Pancreas (tissue), 10 donors: Measurements from ENCODE around the gene MAMLD1. TPM values are rescaled to one million over a fixed set of nuclear protein-coding genes. Genes with fewer than 3 reads are reported as not detected.

Experiments
- ATAC-seq, 4 donors: fragments of 200-7000 bp; cut with Tn5 transposase; one replicate each; pipeline versions ENCODE4 v1.8.0 to v1.9.1; 2020; ENCODE audit warnings: mild to moderate bottlenecking in 4 of 4, moderate library complexity in 4 of 4
- DNase-seq, 6 donors: peaks; one replicate each; pipeline ENCODE4 v3.0.0-alpha.2; 2020
- FAIRE-seq: peaks from 2 replicates; lab custom pipeline; 2012; peaks lifted over from hg19 to GRCh38; lab: Jason Lieb, UNC
- H3K27ac ChIP-seq, 4 donors: fragments of 200-600 bp; sonication (generic); 1 replicate in 3 of 4; 2 replicates in 1 of 4; pipeline versions ENCODE4 v1.5.0 to v1.8.0; 2020
- H3K27me3 ChIP-seq, 4 donors: fragments of 200-600 bp; one replicate each; pipeline ENCODE4 v1.8.0; 2021
- H3K36me3 ChIP-seq, 3 donors: fragments of 200-600 bp; sonication (generic) in 1 of 3; one replicate each; pipeline versions ENCODE4 v1.5.0 to v1.8.0; 2020 to 2021
- H3K4me1 ChIP-seq, 3 donors: fragments of 200-600 bp; one replicate each; pipeline ENCODE4 v1.8.0; 2021
- H3K4me3 ChIP-seq, 4 donors: fragments of 200-600 bp; sonication (generic) in 2 of 4; one replicate each; pipeline versions ENCODE4 v1.5.0 to v1.8.0; 2020 to 2021
- H3K9me3 ChIP-seq, 4 donors: fragments of 200-600 bp; one replicate each; pipeline ENCODE4 v1.8.0; 2021
- CTCF ChIP-seq, 4 donors: fragments of 200-600 bp; sonication (generic) in 3 of 4; IDR thresholded peaks; one replicate each; pipeline versions ENCODE4 v1.5.0 to v1.8.0; 2021; ENCODE audit warnings: antibody characterized with exemption in 4 of 4
- WGBS, 2 donors: extraction: QIAGEN DNeasy Blood & Tissue Kit; methylation state at CpG; one replicate each; pipeline ENCODE4 v1.1.7; 2013; 5-methylcytosine and 5-hydroxymethylcytosine counted together
- intact Hi-C, 3 donors: fragments of 100-400 bp; cut with DNase I; formaldehyde crosslinking; loops; one replicate each; pipeline versions ENCODE4 v1.11.1 to v1.14.2; 2022
- polyA plus RNA-seq, 2 donors: library from polyadenylated mRNA; stranded (reverse); fragments of 200-250 nt; gene quantifications; one replicate each; pipeline ENCODE4 v1.2.3, GENCODE V29; 2013
- total RNA-seq, 6 donors: library from RNA; stranded (reverse); fragmentation: NEBNext Ultra II Directional in 4 of 6; extraction: Animal tissue kit (Norgen Biotek cat#: 25700) in 4 of 6; gene quantifications; one replicate each; pipeline versions ENCODE4 v1.2.1 to v1.2.4, GENCODE V29; 2021 to 2023
- donor health status: healthy with polysubstance abuse.
- donor health status: DM: no; HTN: no; CAD: no; lungs with moderate emphysema.
- donor health status: DM: no; HTN: no; CAD: no.
- donor health status: control.
- donor health status: control.
- donor health status: Bipolar disorder and iron deficiency.
- donor health status: DM: yes; HTN: yes; CAD: no.
- donor health status: DM: no; HTN: no; CAD: no.
- donor health status: DM: no; HTN: no; CAD: no.
- donor health status: DM: yes; HTN: yes; CAD: no.

The MAMLD1 gene
- total and polyA plus RNA-seq, 8 donors = 2.4 to 8.8 (median 3.5) TPM

DNA sequence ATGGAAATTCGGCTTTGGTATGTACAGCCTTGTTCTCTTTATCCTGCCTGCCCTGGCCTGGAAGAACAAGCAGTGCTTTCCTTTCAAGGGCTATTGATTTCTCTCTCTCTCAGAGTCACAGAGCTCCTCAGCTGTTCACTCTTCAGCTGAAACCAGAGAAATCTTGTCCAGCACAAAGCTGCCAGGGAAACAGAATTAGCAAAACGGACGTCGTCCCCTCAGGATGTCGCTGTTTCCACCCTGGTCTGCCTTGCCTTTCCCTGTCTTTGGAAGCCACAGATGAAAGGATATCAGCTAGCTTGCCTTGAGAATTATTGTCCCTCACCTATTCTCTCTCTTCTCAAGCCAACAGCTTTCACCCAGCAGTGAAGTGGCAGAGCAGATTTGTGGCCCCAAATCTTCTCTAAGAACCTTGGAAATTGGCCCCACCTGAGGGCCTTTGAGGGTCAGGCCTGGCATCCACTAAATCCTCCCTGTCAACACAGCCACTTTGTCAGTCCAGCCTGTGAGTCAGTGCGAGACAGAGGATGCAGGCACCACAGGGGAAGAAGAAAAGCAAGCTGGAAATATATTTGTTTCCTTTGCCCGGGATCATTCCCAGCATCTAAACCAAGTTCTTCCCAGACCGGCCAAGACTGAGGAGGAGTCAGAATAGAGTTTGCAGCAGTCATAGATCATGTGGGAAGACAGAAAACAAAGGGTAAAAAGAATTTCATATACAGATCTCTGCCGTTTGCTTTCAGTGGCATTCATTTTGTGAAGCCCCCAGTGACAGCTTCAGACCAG lies 141.5 kb downstream of the MAMLD1 start:
- WGBS, 2 donors = 32 to 33% methylated on average over 9 of the region's 9 CpGs
- Histone ChIP-seq H3K36me3 (no peaks in the 10 kb centered on the region), H3K9me3 (no peaks in the 10 kb centered on the region), H3K4me1 (peaks cover 6 to 13% (median 9%) of the 10 kb centered on the region in 3 donors), H3K27me3 (no peaks in the 10 kb centered on the region), H3K4me3 (peak overlapping the region in 1 of 4 donors; percentile 9), H3K27ac (peak overlapping the region in 2 of 4 donors; percentile 48 to 58)
- intact Hi-C loops = no loop called here
- ATAC-seq (peak in 2 of 4 donors; percentile 4), DNase-seq (peak in 1 of 6 donors; percentile 29), FAIRE-seq (no peak)
- no peak for TF ChIP-seq CTCF (IDR thresholded peaks at IDR 0.05)

DNA sequence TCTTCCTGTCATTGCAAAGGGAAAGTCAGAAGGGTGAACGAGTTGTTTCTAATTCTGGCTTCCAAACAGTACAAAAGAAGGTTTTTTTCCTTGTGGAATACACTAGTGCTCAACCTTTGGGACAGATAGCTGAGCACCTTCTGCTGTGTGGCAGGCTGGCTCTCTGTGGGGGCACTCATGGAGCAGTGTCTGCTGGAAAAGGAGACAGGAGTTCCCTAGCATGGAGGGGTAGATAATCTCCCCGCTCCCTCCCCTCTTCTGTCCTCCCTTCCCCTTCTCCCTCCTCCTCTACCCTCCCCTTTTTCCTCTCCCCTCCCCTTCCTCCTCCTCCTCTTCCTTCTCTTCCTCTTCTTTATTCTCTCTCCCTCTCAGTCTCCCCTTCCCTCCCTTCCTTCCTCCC lies 142.9 kb downstream of the MAMLD1 start:
- 34 to 38% methylated on average over 2 of the region's 2 CpGs for WGBS, 2 donors
- no peak for TF ChIP-seq CTCF (IDR thresholded peaks at IDR 0.05)
- no peak for ATAC-seq
- intact Hi-C loops = no loop called here
- peaks cover 6 to 13% (median 9%) of the 10 kb centered on the region in 3 donors for H3K4me1 ChIP-seq
- FAIRE-seq = no peak
- H3K27me3 ChIP-seq = no peaks in the 10 kb centered on the region
- H3K9me3 ChIP-seq = no peaks in the 10 kb centered on the region
- DNase-seq = no peak
- no peaks in the 10 kb centered on the region for H3K36me3 ChIP-seq
- H3K4me3 ChIP-seq = no peak overlapping the region
- peak overlapping the region in 2 of 4 donors; percentile 70 to 87 for H3K27ac ChIP-seq

DNA sequence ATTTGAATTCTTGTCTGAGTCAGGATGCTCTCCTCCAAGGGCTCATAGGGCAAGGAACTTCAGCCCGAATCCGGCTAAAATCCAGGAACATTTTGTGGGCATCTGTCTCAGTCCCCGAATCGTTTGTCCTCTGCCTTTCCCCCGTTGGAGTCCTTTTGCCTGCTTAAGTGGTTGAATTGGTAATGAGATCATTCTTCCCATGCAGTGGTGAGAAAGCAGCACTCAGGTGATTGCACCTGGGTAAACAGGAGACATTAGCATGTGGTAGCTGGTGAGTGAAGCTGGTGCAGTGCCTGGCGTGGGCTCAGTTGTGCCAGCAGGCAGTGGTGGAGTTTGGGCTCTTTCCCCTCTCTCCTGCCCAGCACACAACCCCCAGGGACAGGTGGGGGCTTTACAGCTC lies 143.4 kb downstream of the MAMLD1 start:
- Histone ChIP-seq H3K27me3 (no peaks in the 10 kb centered on the region), H3K4me3 (no peak overlapping the region), H3K27ac (peak overlapping the region in 3 of 4 donors; percentile 59 to 87 (median 70)), H3K36me3 (no peaks in the 10 kb centered on the region), H3K4me1 (peaks cover 6 to 13% (median 9%) of the 10 kb centered on the region in 3 donors), H3K9me3 (no peaks in the 10 kb centered on the region)
- peak in 2 of 6 donors; percentile 35 to 52 for DNase-seq
- WGBS, 2 donors = 24 to 26% methylated on average over 6 of the region's 6 CpGs
- no peak for TF ChIP-seq CTCF (IDR thresholded peaks at IDR 0.05)
- intact Hi-C loops = no loop called here
- FAIRE-seq = no peak
- peak in 3 of 4 donors; percentile 20 to 51 (median 37) for ATAC-seq

- no peak for TF ChIP-seq CTCF (IDR thresholded peaks at IDR 0.05)
- DNase-seq (peak in 5 of 6 donors; percentile 42 to 68 (median 43)), ATAC-seq (peak; percentile 37 to 66 (median 43)), FAIRE-seq (no peak)
- intact Hi-C loops = no loop called here
- Histone ChIP-seq H3K27ac (peak overlapping the region; percentile 40 to 87 (median 64)), H3K36me3 (no peaks in the 10 kb centered on the region), H3K9me3 (no peaks in the 10 kb centered on the region), H3K27me3 (no peaks in the 10 kb centered on the region), H3K4me3 (peak overlapping the region in 2 of 4 donors; percentile 1 to 18), H3K4me1 (peaks cover 6 to 13% (median 9%) of the 10 kb centered on the region in 3 donors)
- 16 to 28% methylated on average over 19 of the region's 19 CpGs for WGBS, 2 donors
Measured at GRCh38 chrX:150507251-150507856, 144.2 kb downstream of the MAMLD1 start.
